Caki2 (cell line): Measurements from ENCODE around the gene MOCOS. TPM values are rescaled to one million over a fixed set of nuclear protein-coding genes. Genes with fewer than 3 reads are reported as not detected.
A peak's percentile ranks its signal among the peaks of the same experiment; 100 is the strongest.

ENCODE experiments used
- DNase-seq: peaks from one replicate; pipeline ENCODE4 v3.0.0-alpha.2; 2015; ENCODE audit warnings: low read depth
- in situ Hi-C: cut with HindIII; loops from 2 replicates; pipeline ENCODE4 v1.10.0; 2016; ENCODE audit warnings: low sequenced_read_pairs, low pct_unique_long_range_greater_than_20kb, mixed read lengths
- total RNA-seq: library from RNA; depleted of rRNA; stranded (reverse); fragments of >200 nt; shearing (Covaris generic); gene quantifications from 2 replicates; pipeline ENCODE4 v1.2.3, GENCODE V29; 2014; ENCODE audit warnings: low replicate concordance

MOCOS gene
- total RNA-seq, 1 experiment from 2014 or later: 10.2 TPM

DNA sequence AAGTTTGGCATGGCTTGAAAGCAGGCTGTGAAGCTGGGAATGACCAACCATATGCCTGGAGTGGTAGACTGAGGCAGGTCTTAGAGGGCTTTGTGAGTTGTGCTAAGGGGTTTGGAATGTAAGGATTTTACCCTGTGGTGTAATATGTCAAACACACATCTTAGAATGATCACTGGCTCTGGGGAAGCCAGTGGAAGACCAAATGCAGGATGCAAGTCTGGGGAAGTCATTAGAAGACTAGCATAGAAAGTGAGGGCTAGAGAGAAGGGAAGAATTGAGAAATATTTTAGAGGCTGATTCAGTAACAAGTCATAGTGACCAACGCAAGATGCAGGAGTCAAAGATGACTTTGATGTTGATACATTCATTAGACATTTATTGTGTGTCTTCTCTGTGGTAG, 106.7 kb downstream of the MOCOS start:
- in situ Hi-C loops: no loop called here
- no peak for DNase-seq

DNA sequence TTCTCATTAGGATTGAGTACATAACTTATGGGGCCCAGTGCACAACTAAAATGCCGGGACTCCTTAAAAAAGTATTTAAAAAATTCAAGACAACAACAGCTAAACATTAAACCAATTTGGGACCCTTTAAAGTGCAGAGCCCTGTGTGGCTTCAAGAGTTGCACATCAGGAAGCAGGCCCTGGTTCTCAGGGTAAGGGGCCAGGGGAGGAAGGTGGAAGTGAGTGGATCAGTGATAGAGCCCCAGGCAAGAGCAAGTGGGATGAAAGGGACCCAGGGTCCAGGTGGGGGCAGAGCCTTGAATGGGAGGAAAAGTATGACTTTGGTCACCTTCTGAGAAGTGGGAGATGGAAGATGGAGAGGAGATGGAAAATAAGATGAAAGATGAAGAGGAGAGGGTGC, 107.9 kb downstream of the MOCOS start:
- DNase-seq: no peak
- in situ Hi-C loops: no loop called here

DNA sequence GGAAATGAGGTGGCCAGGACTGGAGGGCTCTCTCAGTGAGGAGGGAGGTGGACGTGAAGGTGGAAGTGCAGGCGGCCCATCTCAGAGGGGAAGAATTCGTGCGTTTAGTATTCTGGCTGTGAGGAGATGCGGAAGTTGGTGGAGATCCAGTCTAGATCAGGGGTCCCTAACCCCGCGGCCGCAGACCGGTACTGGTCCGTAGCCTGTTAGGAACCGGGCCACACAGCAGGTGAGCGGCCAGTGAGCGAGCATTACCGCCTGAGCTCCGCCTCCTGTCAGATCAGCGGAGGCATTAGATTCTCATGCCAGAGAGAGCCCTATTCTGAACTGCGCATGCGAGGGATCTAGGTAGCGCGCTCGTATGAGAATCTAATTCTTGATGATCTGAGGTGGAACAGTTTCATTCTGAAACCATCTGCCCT, 108.6 kb downstream of the MOCOS start:
- peak; percentile 16 for DNase-seq
- in situ Hi-C loops: no loop called here

DNA sequence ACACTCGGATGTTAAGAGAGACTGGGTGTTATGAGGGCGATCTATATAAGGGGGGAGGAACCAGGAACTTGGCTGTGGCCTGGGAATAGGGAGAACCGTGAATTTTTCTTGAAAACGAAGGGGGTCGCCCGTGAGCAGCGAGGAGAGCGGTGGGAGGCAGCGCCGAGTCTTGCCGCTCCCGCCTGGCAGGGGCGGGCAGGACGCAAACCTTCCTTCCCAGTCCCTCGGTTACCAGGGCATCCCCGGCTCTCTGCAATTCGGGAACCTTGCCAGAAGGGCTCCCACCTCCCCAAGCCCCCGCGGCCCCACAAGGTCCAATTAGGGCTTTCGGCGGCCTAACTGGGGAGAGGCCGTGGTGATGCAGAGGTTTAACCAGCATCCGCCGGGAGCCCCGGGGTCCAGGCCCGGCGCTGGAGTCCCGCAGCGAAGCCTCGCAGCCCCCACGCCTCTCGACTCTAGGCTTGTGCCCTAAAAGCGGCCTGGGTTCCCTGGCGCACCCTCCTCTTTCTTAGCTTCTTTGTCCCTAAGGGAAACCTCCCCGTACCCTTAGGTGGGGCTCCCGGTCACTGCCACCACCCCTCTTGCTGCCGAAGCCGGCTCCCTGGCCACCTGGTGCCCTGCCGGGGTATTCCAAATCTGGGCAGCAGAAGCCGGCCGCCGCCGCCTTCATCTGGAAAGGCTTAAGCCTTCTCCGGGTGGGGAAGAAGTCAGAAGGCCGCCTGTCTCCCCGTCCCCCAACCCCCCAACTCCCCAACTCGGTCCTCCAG, 109.5 kb downstream of the MOCOS start:
- in situ Hi-C loops: no loop called here
- DNase-seq: peak; percentile 71

DNA sequence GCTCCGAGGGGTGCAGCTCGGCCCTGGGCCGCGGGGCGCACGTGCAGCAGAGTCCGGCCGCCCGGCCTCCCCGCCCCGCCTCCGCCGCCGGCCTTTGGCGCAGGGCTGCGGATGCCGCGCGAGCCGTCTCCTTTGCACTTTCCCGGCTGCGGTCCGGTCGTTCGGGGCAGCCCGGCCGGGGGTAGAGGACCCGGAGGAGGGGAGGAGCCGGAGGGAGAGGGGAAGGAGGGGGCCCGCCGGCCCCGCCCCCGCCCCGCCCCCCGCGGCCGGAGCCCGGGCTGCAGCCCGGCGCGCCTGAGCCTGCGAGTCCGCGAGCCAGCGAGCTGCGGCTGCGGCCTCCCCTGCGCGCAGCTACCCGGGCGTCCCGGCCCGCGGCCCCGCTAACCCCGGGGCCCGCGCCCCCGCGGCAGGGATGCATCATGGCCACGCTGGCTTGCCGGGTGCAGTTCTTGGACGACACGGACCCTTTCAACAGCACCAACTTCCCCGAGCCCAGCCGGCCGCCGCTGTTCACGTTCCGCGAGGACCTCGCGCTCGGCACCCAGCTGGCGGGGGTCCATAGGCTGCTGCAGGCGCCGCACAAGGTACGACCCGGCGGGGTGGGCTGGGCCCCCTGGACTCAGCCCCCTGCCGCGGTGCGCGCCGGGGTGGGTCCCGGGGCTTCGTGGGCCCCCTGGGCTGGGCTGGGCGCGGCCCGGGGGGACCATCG, 110.3 kb downstream of the MOCOS start, which contains the start of gene FHOD3:
Gene FHOD3 (plus strand): TSS at position 297 of the 709 bp plus-strand sequence. CDS start 123 bp downstream, at position 420.
- in situ Hi-C loops: no loop called here
- peak; percentile 57 for DNase-seq

DNA sequence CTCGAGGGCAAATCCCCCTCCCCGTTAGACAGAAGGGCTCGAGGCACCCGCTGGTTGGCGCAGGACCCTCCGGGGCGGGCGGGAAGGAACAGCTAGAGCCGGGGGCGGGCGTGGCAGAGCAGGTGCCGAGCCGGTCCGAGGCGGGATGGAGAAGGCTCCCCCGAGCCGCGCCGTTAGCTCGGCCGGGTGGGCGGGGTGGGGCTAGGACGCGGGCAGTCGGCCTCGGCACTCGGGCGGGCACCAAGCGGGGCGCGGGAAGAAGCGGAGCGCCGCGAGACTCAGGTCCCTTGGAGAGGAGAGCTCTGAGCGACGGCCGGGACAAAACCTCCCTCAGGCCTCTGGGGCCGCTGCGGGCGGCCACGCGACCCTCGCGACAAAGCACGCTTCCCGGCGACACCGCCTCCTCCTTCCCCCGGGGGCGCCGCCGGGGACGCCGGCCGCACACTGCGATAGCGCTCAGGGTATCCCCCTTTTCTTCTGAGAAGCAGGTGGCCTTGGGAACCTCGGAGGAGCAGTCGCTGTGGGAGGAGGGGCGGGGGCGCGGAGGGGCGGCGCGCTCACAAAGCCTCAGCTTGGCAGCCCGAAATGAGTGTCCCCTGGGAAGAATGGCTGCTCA, 110.9 kb downstream of the MOCOS start:
- no peak for DNase-seq
- in situ Hi-C loops: no loop called here

DNA sequence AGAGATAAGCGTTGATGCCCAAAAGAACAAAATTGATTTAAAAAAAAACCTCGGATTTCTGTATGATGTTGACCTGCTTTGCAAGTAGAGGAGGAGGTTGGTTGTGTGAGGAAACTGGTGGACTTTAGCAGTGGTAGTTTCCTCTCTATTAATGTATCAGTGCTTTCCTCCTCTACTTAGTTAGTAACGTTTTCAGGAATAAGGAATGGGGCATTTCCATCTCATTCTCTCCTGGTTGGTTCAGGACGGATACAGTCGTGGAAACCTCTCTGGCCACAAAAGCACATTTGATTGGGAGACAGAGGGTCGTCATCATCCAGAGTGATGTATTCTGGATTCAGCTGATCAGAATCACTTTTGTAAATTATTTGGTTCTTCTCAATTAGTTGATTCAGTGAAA, 111.7 kb downstream of the MOCOS start:
- in situ Hi-C loops: no loop called here
- no peak for DNase-seq

DNA sequence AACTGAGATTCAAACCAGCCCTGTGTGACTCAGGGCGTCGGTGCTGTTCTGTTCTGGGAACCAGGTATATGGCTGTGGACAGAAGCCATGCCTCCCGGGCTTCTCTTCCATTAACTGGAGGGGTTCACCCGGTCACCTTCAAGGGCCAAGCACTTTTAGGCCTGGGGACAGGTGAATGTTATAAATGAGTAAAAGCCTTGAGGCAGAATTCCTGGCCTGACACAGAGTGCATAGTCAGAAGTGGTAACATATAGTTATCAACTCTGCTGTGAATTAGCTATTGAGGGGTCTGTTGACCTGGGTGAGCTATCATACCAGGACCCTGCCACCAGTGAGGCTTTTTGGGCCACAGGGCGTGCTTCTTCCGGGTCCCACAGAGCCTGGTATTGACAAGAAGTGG, 112.9 kb downstream of the MOCOS start:
- in situ Hi-C loops: no loop called here
- no peak for DNase-seq

DNA sequence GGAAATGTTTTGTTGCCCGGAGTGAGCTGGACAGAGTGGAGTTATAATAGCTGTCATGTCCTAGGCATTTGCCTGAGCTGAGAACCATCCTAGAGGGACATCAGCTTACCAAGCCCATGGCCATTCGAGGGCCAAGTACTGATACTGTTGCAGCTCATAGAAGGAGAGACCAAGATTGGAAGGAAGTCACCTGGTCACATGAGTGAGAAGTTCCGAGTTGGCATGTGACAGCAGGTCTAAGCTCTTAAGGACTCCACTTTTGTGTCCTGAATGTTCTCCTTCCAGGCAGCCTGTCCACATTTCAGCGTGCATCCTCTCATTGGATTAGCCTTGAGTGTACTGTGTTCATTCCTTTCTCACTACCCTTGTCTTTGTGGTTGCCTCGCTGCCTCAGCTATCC, 114.6 kb downstream of the MOCOS start:
- no peak for DNase-seq
- in situ Hi-C loops: no loop called here

DNA sequence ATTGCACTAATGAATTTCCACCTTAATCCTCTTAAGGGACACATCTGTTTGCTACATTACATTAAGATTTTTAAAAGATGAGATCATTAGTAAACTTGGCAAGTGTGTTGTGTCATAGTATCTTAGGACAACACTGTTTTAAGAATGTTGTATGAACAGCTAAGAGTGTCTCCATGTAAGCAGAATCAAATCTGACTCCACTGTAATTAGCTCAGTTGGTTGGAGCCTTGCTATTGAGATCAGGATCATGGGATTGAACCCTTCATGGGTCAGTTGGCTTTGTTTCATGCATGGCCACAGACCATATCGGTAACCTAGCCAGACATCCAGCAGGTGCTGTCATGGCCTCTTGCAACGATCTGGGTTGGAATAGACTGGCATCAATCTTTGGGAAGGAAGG, 115.4 kb downstream of the MOCOS start:
- DNase-seq: peak; percentile 12

DNA sequence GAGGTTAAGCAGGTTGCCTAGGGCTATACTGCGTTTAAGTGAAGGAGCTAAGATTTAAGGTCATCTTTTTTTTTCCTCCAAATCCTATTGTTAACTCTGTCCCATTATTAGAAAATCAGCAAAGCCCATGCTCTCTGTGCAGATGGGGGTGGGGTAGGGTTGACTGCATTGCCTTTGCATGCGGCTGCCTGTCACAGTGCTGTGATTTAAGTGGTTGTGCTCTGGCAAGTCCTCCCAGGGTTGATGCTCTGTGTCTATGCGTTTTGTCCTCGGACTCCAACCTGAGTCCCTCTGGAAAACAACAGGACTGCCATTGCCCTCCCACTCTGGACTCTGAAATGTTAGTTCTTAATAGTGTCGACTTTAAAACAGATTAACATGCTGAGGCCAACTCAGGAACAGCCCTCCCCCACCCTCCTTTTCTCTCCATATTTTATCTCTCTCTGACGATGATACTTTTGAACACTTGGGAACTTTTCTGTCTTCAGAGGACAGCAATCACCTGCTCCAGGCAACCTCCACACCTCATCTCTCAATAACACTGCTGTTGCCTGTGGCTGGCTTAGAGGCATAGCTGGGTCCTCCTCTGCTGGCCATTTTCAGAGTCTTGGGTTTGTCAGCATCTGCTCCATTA, 116.0 kb downstream of the MOCOS start:
- no peak for DNase-seq
- in situ Hi-C loops: no loop called here

More for the DNA sequence above, 115.4 kb downstream of the MOCOS start:
- in situ Hi-C loops: no loop called here

DNA sequence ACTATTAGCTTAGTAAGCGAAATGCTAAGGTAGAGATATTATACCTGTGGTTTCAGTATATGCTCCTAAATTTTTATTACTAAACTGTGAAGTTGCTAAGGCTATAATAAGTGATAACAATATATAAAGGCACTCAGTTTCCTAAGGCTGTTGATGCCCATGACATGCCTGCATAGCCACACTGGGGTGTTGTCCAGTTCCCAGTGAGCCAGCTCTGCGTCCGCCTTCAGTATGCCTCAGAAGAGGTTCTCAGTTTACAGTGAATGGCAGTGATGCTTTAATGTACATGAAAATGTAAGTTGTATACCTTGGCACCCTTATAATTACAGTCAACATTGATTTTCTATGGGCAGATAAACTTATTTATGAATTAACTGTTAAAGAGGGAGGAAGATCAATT, 117.4 kb downstream of the MOCOS start:
- DNase-seq: no peak
- in situ Hi-C loops: no loop called here

DNA sequence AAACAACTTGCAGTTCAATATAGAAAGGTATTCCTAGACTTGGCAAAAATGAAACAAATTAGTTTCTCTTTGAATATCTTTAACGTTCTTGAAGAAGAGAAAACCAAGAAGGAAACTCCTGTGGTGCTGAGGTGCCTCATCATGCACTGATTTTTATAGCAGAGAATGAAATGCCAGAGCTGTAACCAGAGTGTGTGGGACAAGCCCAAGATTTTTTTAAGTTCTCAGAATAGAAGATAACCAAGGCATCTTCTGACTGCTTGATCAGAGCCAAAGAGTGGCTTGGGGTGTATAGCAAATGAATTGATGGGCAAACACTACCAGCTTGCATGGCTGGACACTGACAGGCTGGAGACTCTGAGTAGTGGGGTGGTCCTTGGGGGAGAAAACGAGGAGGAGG, 118.1 kb downstream of the MOCOS start:
- in situ Hi-C loops: no loop called here

DNA sequence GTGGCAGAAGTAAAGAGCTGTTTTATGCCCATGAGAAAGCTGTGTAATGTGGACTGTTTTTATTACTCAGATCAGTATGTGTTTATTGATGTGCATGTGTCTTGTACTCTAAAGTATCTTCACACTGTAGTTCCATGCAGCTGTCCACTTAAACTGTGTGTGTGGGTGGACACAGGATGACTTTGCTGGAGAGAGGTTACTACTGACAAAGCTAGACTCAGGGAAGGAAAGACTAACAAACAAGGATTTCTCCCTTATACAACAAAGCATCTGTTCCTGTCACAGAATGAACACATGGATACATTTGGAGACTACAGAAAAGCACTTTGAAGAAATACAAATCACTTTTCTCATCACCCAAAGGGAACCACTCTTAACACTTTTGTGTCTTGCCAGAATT, 120.2 kb downstream of the MOCOS start:
- DNase-seq: no peak
- in situ Hi-C loops: no loop called here

More for the DNA sequence above, 118.1 kb downstream of the MOCOS start:
- no peak for DNase-seq

DNA sequence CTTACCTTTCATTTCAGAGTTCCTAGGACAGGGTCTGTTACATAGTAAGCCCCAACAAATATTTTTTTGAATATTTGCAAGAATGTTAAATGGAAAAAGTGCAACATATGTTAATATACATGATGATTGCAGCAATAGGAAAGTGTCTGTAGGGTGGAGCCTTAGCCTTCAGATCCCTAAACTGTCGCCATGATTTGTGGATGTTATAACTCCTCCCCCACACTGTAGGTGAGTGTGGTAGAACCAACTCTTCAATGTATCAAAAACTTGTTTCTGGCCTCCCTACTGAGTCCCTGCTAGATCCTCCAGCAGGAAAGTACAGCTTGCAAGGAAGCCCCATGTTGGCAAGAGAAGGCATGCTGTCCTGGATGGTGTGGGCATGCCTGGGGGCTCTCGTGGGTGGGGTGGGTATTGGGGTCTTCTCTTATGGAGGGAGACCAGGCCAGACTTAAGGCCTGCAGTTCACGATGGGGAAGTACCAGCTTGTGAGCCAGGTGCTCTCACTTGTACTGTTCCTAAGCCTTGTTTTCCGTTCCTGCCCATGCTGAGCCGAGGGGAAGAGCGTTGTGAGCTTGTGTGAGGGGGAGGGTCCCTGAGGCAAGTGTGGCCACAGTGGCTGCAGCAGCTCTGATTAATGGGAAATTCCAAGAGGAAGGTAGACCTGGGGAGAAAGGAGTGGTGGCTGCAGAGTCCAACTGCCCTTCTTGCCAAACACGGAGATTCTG, 121.6 kb downstream of the MOCOS start:
- no peak for DNase-seq
- in situ Hi-C loops: no loop called here

DNA sequence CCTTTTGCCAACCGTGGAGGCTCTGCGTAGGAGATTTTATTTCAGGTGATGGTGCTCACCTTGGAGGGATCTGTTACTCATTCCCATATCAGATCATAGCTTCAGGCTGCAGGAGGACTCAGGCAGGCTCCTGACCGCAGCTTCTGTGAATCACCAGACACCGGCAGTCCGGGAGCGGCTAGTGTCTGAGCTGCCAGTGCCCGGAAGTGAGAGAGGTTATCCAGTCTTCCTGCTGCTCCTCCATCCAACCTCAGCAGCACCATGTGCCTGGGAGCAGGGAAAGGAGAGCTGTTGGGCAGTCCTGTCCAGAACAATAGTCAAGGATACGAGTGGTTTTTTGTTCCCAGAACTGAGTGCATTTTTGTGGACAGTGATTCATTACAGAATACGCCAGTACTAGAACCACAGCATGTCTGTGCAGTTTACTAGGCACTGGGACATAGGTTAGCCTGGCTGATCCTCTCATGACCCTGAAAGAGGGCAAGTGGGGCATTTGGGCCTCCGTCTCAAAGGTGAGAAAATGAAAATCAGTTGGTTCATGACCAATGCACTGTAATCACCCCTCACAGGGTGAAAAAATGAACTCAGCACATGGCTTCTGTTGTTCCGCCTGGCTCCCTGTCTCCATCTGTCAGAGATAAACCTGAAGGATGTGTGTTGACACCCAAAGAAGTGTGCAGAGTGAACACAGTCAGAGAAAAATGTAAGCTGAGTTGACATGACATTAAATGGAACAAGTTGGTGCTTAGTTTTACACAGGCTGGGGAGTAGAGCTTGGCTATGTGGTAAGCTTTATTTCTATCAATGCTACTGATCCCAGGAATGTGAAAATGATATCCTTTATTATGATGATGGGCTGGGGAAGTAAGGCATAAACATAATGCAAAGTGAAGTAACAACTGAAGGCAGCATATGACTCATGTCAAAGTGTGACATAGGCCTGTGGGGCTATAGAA, 122.4 kb downstream of the MOCOS start:
- in situ Hi-C loops: no loop called here
- peak; percentile 90 for DNase-seq

DNA sequence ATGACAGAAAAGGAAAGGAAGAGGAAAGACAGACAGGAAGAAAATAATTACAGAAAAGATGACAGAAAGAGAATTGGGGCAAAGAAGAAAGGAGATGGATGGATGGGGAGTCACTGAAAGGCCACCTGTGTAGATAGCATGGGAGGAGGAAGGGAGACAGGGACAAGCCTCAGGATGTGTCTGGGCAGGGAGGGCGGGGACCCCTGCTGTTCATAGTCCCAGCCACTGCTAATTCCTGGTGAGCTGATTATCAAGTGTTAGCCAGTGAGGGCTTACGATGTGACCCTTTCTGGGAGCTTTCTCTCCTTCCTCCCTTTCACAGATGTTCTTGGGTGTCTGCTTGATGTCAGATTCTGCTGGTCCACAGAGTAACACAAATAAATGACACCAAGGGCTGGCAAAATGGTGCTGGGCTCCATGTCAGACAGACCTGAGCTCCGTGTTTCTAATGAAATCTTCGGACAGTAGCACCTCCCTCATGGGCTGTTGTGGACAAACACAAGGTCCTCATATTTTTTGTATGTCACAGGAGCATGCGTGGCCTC, 123.8 kb downstream of the MOCOS start:
- in situ Hi-C loops: no loop called here
- no peak for DNase-seq
